ENCODE results near the gene CHRNB2.

DNA sequence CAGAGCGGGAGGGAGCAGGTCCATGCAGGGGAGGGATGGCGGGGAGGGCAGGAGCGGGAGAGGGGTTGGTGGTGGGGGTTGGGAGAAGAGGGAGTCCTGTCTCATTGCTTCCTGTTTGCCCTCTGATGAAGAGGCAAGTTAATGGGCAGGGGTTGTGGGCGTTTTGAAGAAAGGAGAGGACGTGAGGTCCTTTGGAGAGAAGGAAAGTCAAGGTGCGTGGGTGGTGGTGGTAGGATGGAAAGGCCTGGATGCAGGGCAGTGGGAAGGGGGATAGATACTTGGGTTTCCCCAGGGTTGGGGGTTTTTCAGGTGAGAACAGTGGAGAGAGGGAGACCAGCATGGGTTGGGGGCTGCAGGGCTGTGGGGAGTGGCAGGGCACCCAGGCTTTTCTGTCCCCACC lies 26.3 kb upstream of the CHRNB2 start:
- no peak for TF ChIP-seq EZH2 (IDR thresholded peaks at IDR 0.05; ENCODE audit: low read length, missing control alignments)
- no peak for TF ChIP-seq CTCF (conservative IDR thresholded peaks at IDR 0.05 in 1 of 2, IDR thresholded peaks at IDR 0.05 in 1 of 2; ENCODE audit: low read depth in 1 of 2, low read length in 2 of 2)
